SK-N-SH (cell line): ENCODE data around the gene DCAKD. TPM values are rescaled to one million over a fixed set of nuclear protein-coding genes. Genes with fewer than 3 reads are reported as not detected.

Source experiments
- CTCF ChIA-PET: fragments of 300-600, 350-600 bp; formaldehyde crosslinking; extraction: SDS; loops from one replicate; lab custom pipeline; 2021; lab: Yijun Ruan, JAX
- POLR2A ChIA-PET: fragments of 350-600 bp; sonication (Branson Sonifier 250); formaldehyde crosslinking; extraction: SDS; loops from one replicate; lab custom pipeline; 2020; ENCODE audit warnings: antibody characterized with exemption, inconsistent platforms; lab: Yijun Ruan, JAX
- DNase-seq: peaks from one replicate; pipeline ENCODE4 v3.0.0; 2012
- H2AFZ ChIP-seq: fragments of 200-600 bp; sonication (generic); 2 replicates; pipeline ENCODE4 v1.8.1; 2016; ENCODE audit warnings: antibody characterized with exemption, mild to moderate bottlenecking, low read depth
- H3F3A ChIP-seq: fragments of 200-600 bp; sonication (generic); replicated peaks from 2 replicates; pipeline ENCODE3; 2016; ENCODE audit warnings: antibody characterized with exemption, mild to moderate bottlenecking; ENCODE audit not compliant: insufficient read depth
- H3K27ac ChIP-seq, 2 experiments: fragments of 200-500 bp in 1 of 2; fragments of 200-600 bp in 1 of 2; sonication (Bioruptor generic) in 1 of 2; sonication (generic), shearing (Covaris generic) in 1 of 2; 2 replicates each; pipeline versions ENCODE4 v1.5.1 to v1.6.1; 2014 to 2016; ENCODE audit warnings: low read depth in 2 of 2, inconsistent platforms in 1 of 2, low read length in 1 of 2, mild to moderate bottlenecking in 1 of 2, mixed read lengths in 1 of 2
- H3K27me3 ChIP-seq: fragments of 200-600 bp; sonication (generic), shearing (Covaris generic); 2 replicates; pipeline ENCODE4 v1.6.1; 2016; ENCODE audit warnings: mixed run types; ENCODE audit not compliant: insufficient read depth
- H3K36me3 ChIP-seq, 2 experiments: fragments of 200-500 bp in 1 of 2; fragments of 200-600 bp in 1 of 2; sonication (Bioruptor generic) in 1 of 2; sonication (generic) in 1 of 2; replicated peaks in 1 of 2; 2 replicates each; pipeline versions ENCODE3 to v1.5.1; 2014 to 2016; ENCODE audit warnings: low read length in 1 of 2, mild to moderate bottlenecking in 1 of 2; ENCODE audit not compliant: insufficient read depth in 2 of 2, control insufficient read depth in 1 of 2
- H3K4me1 ChIP-seq, 2 experiments: fragments of 200-500 bp in 1 of 2; fragments of 200-600 bp in 1 of 2; sonication (Bioruptor generic) in 1 of 2; sonication (generic), shearing (Covaris generic) in 1 of 2; 2 replicates each; pipeline versions ENCODE4 v1.5.1 to v1.6.1; 2014 to 2016; ENCODE audit warnings: low read depth in 1 of 2, low read length in 1 of 2, mixed run types in 1 of 2; ENCODE audit not compliant: insufficient read depth in 2 of 2, control insufficient read depth in 1 of 2
- H3K4me2 ChIP-seq: fragments of 200-600 bp; sonication (generic), shearing (Covaris generic); 2 replicates; pipeline ENCODE4 v1.6.1; 2017; ENCODE audit warnings: mixed run types
- H3K4me3 ChIP-seq, 2 experiments: fragments of 200-500 bp in 1 of 2; fragments of 200-600 bp in 1 of 2; sonication (Bioruptor generic) in 1 of 2; sonication (generic), shearing (Covaris generic) in 1 of 2; 2 replicates each; pipeline versions ENCODE4 v1.5.1 to v1.8.1; 2014 to 2016; ENCODE audit warnings: low read depth in 2 of 2, inconsistent platforms in 1 of 2, low read length in 1 of 2, mild to moderate bottlenecking in 1 of 2, mixed read lengths in 1 of 2, moderate library complexity in 1 of 2
- H3K79me2 ChIP-seq: fragments of 200-600 bp; sonication (generic); 2 replicates; pipeline ENCODE4 v1.8.1; 2017; ENCODE audit warnings: mild to moderate bottlenecking; ENCODE audit not compliant: insufficient read depth
- H3K9ac ChIP-seq: fragments of 200-600 bp; sonication (generic); 2 replicates; pipeline ENCODE4 v1.6.1; 2017; ENCODE audit warnings: mixed run types
- H3K9me2 ChIP-seq: fragments of 200-600 bp; sonication (generic); 2 replicates; pipeline ENCODE4 v1.6.1; 2017; ENCODE audit warnings: mixed run types
- H3K9me3 ChIP-seq: fragments of 200-600 bp; sonication (generic); 2 replicates; pipeline ENCODE4 v1.6.1; 2017; ENCODE audit warnings: mixed run types, mild to moderate bottlenecking, moderate library complexity
- H4K20me1 ChIP-seq: fragments of 200-600 bp; sonication (generic); 2 replicates; pipeline ENCODE4 v1.6.1; 2017; ENCODE audit warnings: mild to moderate bottlenecking, mixed run types; ENCODE audit not compliant: insufficient read depth
- CHD2 ChIP-seq: fragments of 150-350 bp; IDR thresholded peaks from 2 replicates; pipeline ENCODE4 v1.6.1; 2018; ENCODE audit warnings: low read length; ENCODE audit not compliant: partially characterized antibody
- ELF1 ChIP-seq: IDR thresholded peaks from 2 replicates; pipeline ENCODE4 v1.4.0; 2012
- EP300 ChIP-seq, 2 experiments: IDR thresholded peaks; 2 replicates each; pipeline versions ENCODE4 v1.4.0 to v1.6.1; 2012; ENCODE audit warnings: borderline replicate concordance in 1 of 2, low read depth in 1 of 2, low read length in 1 of 2
- EZH2phosphoT487 ChIP-seq: fragments of 200-600 bp; sonication (generic); IDR thresholded peaks from 2 replicates; pipeline ENCODE4 v1.6.1; 2017; ENCODE audit warnings: low read depth, mixed run types, mild to moderate bottlenecking, antibody characterized with exemption, moderate library complexity, borderline replicate concordance
- FOXM1 ChIP-seq: IDR thresholded peaks from 2 replicates; pipeline ENCODE4 v1.4.0; 2012; ENCODE audit warnings: low read depth, mild to moderate bottlenecking
- IRF3 ChIP-seq: fragments of 150-350 bp; IDR thresholded peaks from 2 replicates; pipeline ENCODE4 v1.6.1; 2016; ENCODE audit warnings: mild to moderate bottlenecking, low read depth, low read length
- JUND ChIP-seq: IDR thresholded peaks from 2 replicates; pipeline ENCODE4 v1.4.0; 2012
- MAX ChIP-seq: IDR thresholded peaks from 2 replicates; pipeline ENCODE4 v1.4.0; 2012; ENCODE audit warnings: low read depth
- MXI1 ChIP-seq: IDR thresholded peaks from 2 replicates; pipeline ENCODE4 v1.6.1; 2012; ENCODE audit warnings: mild to moderate bottlenecking, low read depth, low read length, improper control_type of control experiment
- NFIC ChIP-seq: IDR thresholded peaks from 2 replicates; pipeline ENCODE4 v1.4.0; 2012; ENCODE audit warnings: borderline replicate concordance
- NRF1 ChIP-seq: IDR thresholded peaks from 2 replicates; pipeline ENCODE4 v1.6.1; 2012; ENCODE audit warnings: low read depth, mild to moderate bottlenecking, low read length
- RCOR1 ChIP-seq: fragments of 150-350 bp; IDR thresholded peaks from 2 replicates; pipeline ENCODE4 v1.6.1; 2017; ENCODE audit warnings: antibody characterized with exemption, low read length
- REST ChIP-seq: IDR thresholded peaks from 2 replicates; pipeline ENCODE4 v1.6.1; 2012; ENCODE audit warnings: mild to moderate bottlenecking, low read depth, low read length, moderate library complexity
- RFX5 ChIP-seq: IDR thresholded peaks from 2 replicates; pipeline ENCODE4 v1.6.1; 2012; ENCODE audit warnings: mild to moderate bottlenecking, improper control_type of control experiment, low read length
- RXRA ChIP-seq: IDR thresholded peaks from 2 replicates; pipeline ENCODE4 v1.4.0; 2012; ENCODE audit warnings: low read depth, mild to moderate bottlenecking, borderline replicate concordance
- SIN3A ChIP-seq: IDR thresholded peaks from 2 replicates; pipeline ENCODE4 v1.6.1; 2012; ENCODE audit warnings: low read depth, mild to moderate bottlenecking, low read length, moderate library complexity, borderline replicate concordance
- SMC3 ChIP-seq: IDR thresholded peaks from 2 replicates; pipeline ENCODE4 v1.6.1; 2012; ENCODE audit warnings: low read depth, low read length, improper control_type of control experiment
- TAF1 ChIP-seq: IDR thresholded peaks from 2 replicates; pipeline ENCODE4 v1.6.1; 2012; ENCODE audit warnings: low read depth, mild to moderate bottlenecking, low read length, moderate library complexity, borderline replicate concordance
- TEAD4 ChIP-seq: IDR thresholded peaks from 2 replicates; pipeline ENCODE4 v1.4.0; 2012; ENCODE audit warnings: mild to moderate bottlenecking, borderline replicate concordance; ENCODE audit not compliant: insufficient read depth
- YY1 ChIP-seq: IDR thresholded peaks from 2 replicates; pipeline ENCODE4 v1.4.0; 2012; ENCODE audit warnings: low read depth, mild to moderate bottlenecking
- ZBTB33 ChIP-seq: IDR thresholded peaks from 2 replicates; pipeline ENCODE4 v1.4.0; 2012; ENCODE audit warnings: low read depth, borderline replicate concordance
- WGBS: methylation state at CpG from one replicate; pipeline ENCODE4 v1.1.6; 2017; ENCODE audit warnings: low lambda C conversion rate; 5-methylcytosine and 5-hydroxymethylcytosine counted together
- polyA plus RNA-seq, 3 experiments: library from polyadenylated mRNA; depleted of rRNA; stranded (reverse); fragments of >200 nt; gene quantifications; 2 replicates each; pipeline ENCODE4 v1.2.3, GENCODE V29; 2012

The DCAKD gene
- polyA plus RNA-seq, 1 of the 3 experiments (the other 2 are of a cell fraction), result 48.8 TPM

GRCh38 chr17:45081047-45081703, 29.7 kb upstream of the DCAKD start:
- peaks cover 21% of the 10 kb centered on the region; the same call in 1 of the 2 replicates for H4K20me1 ChIP-seq
- H2AFZ ChIP-seq, result no peak overlapping the region
- no peak overlapping the region for H3K4me3 ChIP-seq
- peak overlapping the region; percentile 22 to 23; a peak in 3 of 4 replicates for H3K27ac ChIP-seq
- peaks cover 72% of the 10 kb centered on the region for H3K79me2 ChIP-seq
- ChIA-PET CTCF (interaction anchor here (1.4 to 2.2 kb wide), 2 partner anchors 18 to 49 kb away, joined by 3 to 12 read pairs; no protein-coding TSS in a partner anchor), POLR2A (interaction anchor here (0.8 kb wide), 1 partner anchor 67 kb away, joined by 4 read pairs; the partner anchor contains the start of gene HEXIM1)
- 87% methylated on average over 6 of the region's 6 CpGs for WGBS
- no peak for DNase-seq
- H3F3A ChIP-seq, result peaks cover 11% of the 10 kb centered on the region
- H3K9ac ChIP-seq, result no peak overlapping the region
- TF ChIP-seq JUND (no peak), SIN3A (no peak), YY1 (no peak), TEAD4 (no peak), EZH2phosphoT487 (no peak), RCOR1 (no peak)
- H3K36me3 ChIP-seq, result peaks cover 33 to 56% of the 10 kb centered on the region in 2 experiments
- no peaks in the 10 kb centered on the region for H3K9me3 ChIP-seq
- no peak overlapping the region for H3K4me2 ChIP-seq
- H3K9me2 ChIP-seq, result no peaks in the 10 kb centered on the region
- H3K4me1 ChIP-seq, result no peaks in the 10 kb centered on the region; a peak in 2 of 4 replicates
- no peaks in the 10 kb centered on the region for H3K27me3 ChIP-seq

- Histone ChIP-seq H3F3A (peaks cover 3% of the 10 kb centered on the region), H3K4me1 (peaks cover 0 to 3% of the 10 kb centered on the region in 2 experiments; a peak in 2 of 4 replicates), H3K9ac (no peak overlapping the region), H3K4me3 (no peak overlapping the region), H4K20me1 (peaks cover 36% of the 10 kb centered on the region; the same call in 1 of the 2 replicates), H3K79me2 (peaks cover 91% of the 10 kb centered on the region), H3K9me2 (no peaks in the 10 kb centered on the region), H2AFZ (no peak overlapping the region), H3K27ac (no peak overlapping the region; a peak in 1 of 4 replicates), H3K4me2 (no peak overlapping the region), H3K9me3 (no peaks in the 10 kb centered on the region), H3K36me3 (peaks cover 18 to 43% of the 10 kb centered on the region in 2 experiments), H3K27me3 (no peaks in the 10 kb centered on the region)
- CTCF ChIA-PET, result interaction anchor here (0.7 kb wide), 1 partner anchor 12 kb away, joined by 3 read pairs; no protein-coding TSS in a partner anchor
- TF ChIP-seq TAF1, result no peak
- no peak for TF ChIP-seq REST
- TF ChIP-seq CHD2, result no peak
- TF ChIP-seq RXRA, result no peak
- TF ChIP-seq ELF1, result no peak
- TF ChIP-seq RCOR1, result no peak
- no peak for TF ChIP-seq SIN3A
- no peak for TF ChIP-seq SMC3
- no peak for TF ChIP-seq EZH2phosphoT487
- no peak for TF ChIP-seq IRF3
- no peak for TF ChIP-seq NFIC
- no peak for TF ChIP-seq MAX
- no peak for TF ChIP-seq MXI1
- TF ChIP-seq FOXM1, result no peak
- TF ChIP-seq ZBTB33, result no peak
- TF ChIP-seq RFX5, result no peak
- no peak for TF ChIP-seq NRF1
- no peak for TF ChIP-seq EP300 (IDR thresholded peaks at IDR 0.05; ENCODE audit: borderline replicate concordance in 1 of 2, low read depth in 1 of 2, low read length in 1 of 2)
- POLR2A ChIA-PET, result no interaction called here
- no peak for DNase-seq
- WGBS, result 100% methylated on average over 3 of the region's 3 CpGs
Measured at GRCh38 chr17:45077643-45078042, 26.2 kb upstream of the DCAKD start.
